H1 (cell line): Measurements from ENCODE around the gene ERICH6. TPM values are rescaled to one million over a fixed set of nuclear protein-coding genes. Genes with fewer than 3 reads are reported as not detected.

Experiments
- CTCF ChIA-PET: fragments of 300-600 bp; sonication (Branson Sonifier 250); formaldehyde crosslinking; loops from one replicate; lab custom pipeline; 2021; ENCODE audit not compliant: partially characterized antibody; lab: Charles Lee
- POLR2A ChIA-PET: fragments of 300-600 bp; sonication (Branson Sonifier 250); formaldehyde crosslinking; loops from one replicate; lab custom pipeline; 2021; ENCODE audit warnings: inconsistent platforms; ENCODE audit not compliant: partially characterized antibody; lab: Charles Lee
- DNase-seq, 2 experiments: peaks; one replicate each; pipeline versions ENCODE4 v3.0.0 to v3.0.0-alpha.2; 2010 to 2022; ENCODE audit warnings: low spot score in 2 of 2, low read depth in 1 of 2, mixed read lengths in 1 of 2
- FAIRE-seq: peaks from 2 replicates; lab custom pipeline; 2011; peaks lifted over from hg19 to GRCh38; lab: Jason Lieb, UNC
- H2AFZ ChIP-seq: 2 replicates; pipeline ENCODE4 v1.8.1; 2012; ENCODE audit warnings: low read length, inconsistent platforms
- H2AK5ac ChIP-seq: 2 replicates; pipeline ENCODE4 v1.6.1; 2013; ENCODE audit warnings: low read depth, low read length
- H2BK120ac ChIP-seq: replicated peaks from 2 replicates; pipeline ENCODE3; 2013; ENCODE audit warnings: low read depth, low read length, inconsistent platforms
- H2BK12ac ChIP-seq: 2 replicates; pipeline ENCODE4 v1.6.1; 2013; ENCODE audit warnings: low read depth, low read length
- H2BK15ac ChIP-seq: 2 replicates; pipeline ENCODE4 v1.6.1; 2013; ENCODE audit warnings: low read length
- H2BK20ac ChIP-seq: 2 replicates; pipeline ENCODE4 v1.6.1; 2013; ENCODE audit warnings: low read length
- H2BK5ac ChIP-seq: 2 replicates; pipeline ENCODE4 v1.6.1; 2013; ENCODE audit warnings: low read depth, low read length
- H3K14ac ChIP-seq: 2 replicates; pipeline ENCODE4 v1.6.1; 2013; ENCODE audit warnings: inconsistent platforms; ENCODE audit not compliant: insufficient read length
- H3K18ac ChIP-seq: 2 replicates; pipeline ENCODE4 v1.6.1; 2013; ENCODE audit warnings: low read length; ENCODE audit errors: extremely low read depth
- H3K23ac ChIP-seq: 2 replicates; pipeline ENCODE4 v1.6.1; 2013; ENCODE audit warnings: inconsistent platforms; ENCODE audit not compliant: insufficient read length
- H3K23me2 ChIP-seq: 2 replicates; pipeline ENCODE4 v1.6.1; 2013; ENCODE audit warnings: low read depth, low read length
- H3K27ac ChIP-seq: 2 replicates; pipeline ENCODE4 v1.6.1; 2011; ENCODE audit warnings: low read depth, low read length, inconsistent platforms
- H3K27me3 ChIP-seq, 4 experiments: replicated peaks in 1 of 4; 1 replicate in 1 of 4; 2 replicates in 3 of 4; pipeline versions ENCODE4 v1.6.1 to v1.8.1; 2011 to 2013; ENCODE audit warnings: low read length in 3 of 4, mild to moderate bottlenecking in 3 of 4, inconsistent platforms in 2 of 4, mixed read lengths in 2 of 4, moderate library complexity in 1 of 4; ENCODE audit not compliant: control insufficient read depth in 3 of 4, insufficient read depth in 3 of 4; ENCODE audit errors: extremely low read depth in 1 of 4
- H3K36me3 ChIP-seq, 4 experiments: 2 replicates each; pipeline versions ENCODE4 v1.6.1 to v1.8.1; 2011 to 2013; ENCODE audit warnings: mild to moderate bottlenecking in 4 of 4, low read length in 3 of 4, moderate library complexity in 2 of 4, control low read depth in 1 of 4, inconsistent platforms in 1 of 4; ENCODE audit not compliant: insufficient read depth in 4 of 4, control insufficient read depth in 2 of 4
- H3K4ac ChIP-seq: replicated peaks from 2 replicates; pipeline ENCODE3; 2013; ENCODE audit warnings: low read length, low read depth, mixed read lengths, inconsistent platforms; ENCODE audit not compliant: insufficient read length
- H3K4me1 ChIP-seq, 4 experiments: replicated peaks in 1 of 4; 1 replicate in 1 of 4; 2 replicates in 3 of 4; pipeline versions ENCODE4 v1.6.1 to v1.8.1; 2011 to 2013; ENCODE audit warnings: low read length in 3 of 4, inconsistent platforms in 2 of 4, mixed read lengths in 1 of 4; ENCODE audit not compliant: insufficient read depth in 4 of 4, control insufficient read depth in 3 of 4
- H3K4me2 ChIP-seq, 2 experiments: 2 replicates each; pipeline versions ENCODE4 v1.6.1 to v1.8.1; 2011 to 2013; ENCODE audit warnings: low read depth in 2 of 2, low read length in 2 of 2, control low read depth in 1 of 2, inconsistent platforms in 1 of 2, mild to moderate bottlenecking in 1 of 2; ENCODE audit not compliant: insufficient read depth in 1 of 2
- H3K4me3 ChIP-seq, 4 experiments: fragments of 200-600, 300-600 bp in 1 of 4; sonication (generic), shearing (Covaris generic), sonication (Bioruptor Twin) in 1 of 4; 2 replicates each; pipeline versions ENCODE4 v1.5.1 to v1.8.1; 2011 to 2016; ENCODE audit warnings: low read length in 4 of 4, low read depth in 3 of 4, control low read depth in 2 of 4, inconsistent platforms in 2 of 4, mild to moderate bottlenecking in 2 of 4, mixed read lengths in 1 of 4, moderate library complexity in 1 of 4; ENCODE audit not compliant: insufficient read depth in 2 of 4; ENCODE audit errors: extremely low read depth in 1 of 4
- H3K56ac ChIP-seq: replicated peaks from 2 replicates; pipeline ENCODE3; 2013; ENCODE audit warnings: low read depth, mild to moderate bottlenecking, mixed read lengths, low read length, inconsistent platforms; ENCODE audit not compliant: insufficient read length
- H3K79me1 ChIP-seq: 2 replicates; pipeline ENCODE4 v1.6.1; 2013; ENCODE audit warnings: low read depth, low read length, control low read depth
- H3K79me2 ChIP-seq, 2 experiments: 2 replicates each; pipeline versions ENCODE4 v1.6.1 to v1.8.1; 2012 to 2013; ENCODE audit warnings: low read length in 2 of 2, mild to moderate bottlenecking in 2 of 2, inconsistent platforms in 1 of 2; ENCODE audit not compliant: insufficient read depth in 2 of 2, control insufficient read depth in 1 of 2
- H3K9ac ChIP-seq, 4 experiments: replicated peaks in 1 of 4; 1 replicate in 1 of 4; 2 replicates in 3 of 4; pipeline versions ENCODE4 v1.6.1 to v1.8.1; 2011 to 2013; ENCODE audit warnings: low read depth in 3 of 4, low read length in 3 of 4, control low read depth in 2 of 4, mild to moderate bottlenecking in 2 of 4, moderate library complexity in 2 of 4, inconsistent platforms in 1 of 4; ENCODE audit errors: extremely low read depth in 1 of 4
- H3K9me3 ChIP-seq, 2 experiments: 2 replicates each; pipeline versions ENCODE4 v1.6.1 to v1.8.1; 2012 to 2013; ENCODE audit warnings: mild to moderate bottlenecking in 2 of 2, moderate library complexity in 2 of 2, control low read depth in 1 of 2, inconsistent platforms in 1 of 2, low read depth in 1 of 2, low read length in 1 of 2, mixed read lengths in 1 of 2; ENCODE audit not compliant: insufficient read depth in 2 of 2
- H4K20me1 ChIP-seq, 2 experiments: replicated peaks in 1 of 2; 2 replicates each; pipeline versions ENCODE3 to v1.8.1; 2011 to 2013; ENCODE audit warnings: inconsistent platforms in 2 of 2, low read length in 2 of 2, mild to moderate bottlenecking in 1 of 2; ENCODE audit not compliant: insufficient read depth in 2 of 2, control insufficient read depth in 1 of 2
- H4K5ac ChIP-seq: 2 replicates; pipeline ENCODE4 v1.6.1; 2013; ENCODE audit warnings: low read length, low read depth, mixed read lengths, inconsistent platforms; ENCODE audit not compliant: insufficient read length
- H4K8ac ChIP-seq: 2 replicates; pipeline ENCODE4 v1.8.0; 2013; ENCODE audit warnings: mild to moderate bottlenecking, moderate library complexity, low read length, inconsistent platforms; ENCODE audit not compliant: insufficient read depth; ENCODE audit errors: extremely low read depth
- H4K91ac ChIP-seq: replicated peaks from 2 replicates; pipeline ENCODE3; 2013; ENCODE audit warnings: low read length, mixed read lengths, inconsistent platforms; ENCODE audit not compliant: insufficient read length
- ASH2L ChIP-seq: fragments of 200-600, 300-600 bp; sonication (generic); IDR thresholded peaks from one replicate; pipeline ENCODE4 v1.7.1; 2017; ENCODE audit warnings: low read length
- CEBPB ChIP-seq: IDR thresholded peaks from 2 replicates; pipeline ENCODE4 v1.6.1; 2012; ENCODE audit warnings: low read depth, low read length
- EP300 ChIP-seq, 2 experiments: IDR thresholded peaks; 1 replicate in 1 of 2; 2 replicates in 1 of 2; pipeline ENCODE4 v1.6.1; 2011 to 2012; ENCODE audit warnings: low read depth in 2 of 2, low read length in 2 of 2, mild to moderate bottlenecking in 2 of 2, borderline replicate concordance in 1 of 2, inconsistent platforms in 1 of 2, moderate library complexity in 1 of 2
- JUND ChIP-seq: IDR thresholded peaks from 2 replicates; pipeline ENCODE4 v1.6.1; 2011; ENCODE audit warnings: mild to moderate bottlenecking, improper control_type of control experiment, low read length
- MAFK ChIP-seq: IDR thresholded peaks from 2 replicates; pipeline ENCODE4 v1.6.1; 2012; ENCODE audit warnings: low read depth, mild to moderate bottlenecking, improper control_type of control experiment, low read length
- WGBS, 2 experiments: shearing (Covaris generic) in 1 of 2; methylation state at CpG; one replicate each; pipeline versions ENCODE4 v1.1.6 to v1.1.7; 2013 to 2015; ENCODE audit warnings: low lambda C conversion rate in 2 of 2, mixed read lengths in 2 of 2, inconsistent platforms in 1 of 2, low coverage in 1 of 2, missing lambda C conversion rate in 1 of 2; ENCODE audit not compliant: insufficient replicate concordance in 2 of 2, insufficient coverage in 1 of 2, insufficient read length in 1 of 2; ENCODE audit errors: extremely low coverage in 1 of 2, missing lambda C conversion rate in 1 of 2; 5-methylcytosine and 5-hydroxymethylcytosine counted together
- polyA plus RNA-seq, 7 experiments: library from polyadenylated mRNA; depleted of rRNA in 3 of 7; stranded (reverse) in 5 of 7; unstranded in 2 of 7; fragments of >200 nt in 5 of 7; fragments of 200-250 nt in 2 of 7; gene quantifications; 1 replicate in 5 of 7; 2 replicates in 1 of 7; 4 replicates in 1 of 7; pipeline versions ENCODE4 v1.2.1 to v1.2.3, GENCODE V29; 2011 to 2013; ENCODE audit warnings: missing spikeins in 2 of 7, mixed read lengths in 2 of 7
- total RNA-seq: library from RNA; stranded (reverse); fragmentation: NEBNext Ultra II Directional; extraction: Animal tissue kit (Norgen Biotek cat#: 25700); gene quantifications from 2 replicates; pipeline ENCODE4 v1.2.1, GENCODE V29; 2021
- TF ChIP-seq, protein P1 (sequence below): IDR thresholded peaks from 2 replicates; pipeline ENCODE4 v1.6.1; 2012; ENCODE audit warnings: inconsistent platforms

The ERICH6 gene
- total and polyA plus RNA-seq, 2 of the 8 experiments (the other 6 are each of a cell fraction or from before 2014, with no cell fraction given), result not detected

GRCh38 chr3:150627557-150627956, 76.2 kb downstream of the ERICH6 start:
- no peak overlapping the region for H3K4me2 ChIP-seq
- WGBS, 2 experiments, result 86% methylated on average over 2 of the region's 2 CpGs; no CpG with 5 or more reads in 1 of the 2 experiments
- no peaks in the 10 kb centered on the region for H3K27me3 ChIP-seq
- H3K4ac ChIP-seq, result no peak overlapping the region
- no peak for FAIRE-seq
- peaks cover 0 to 56% (median 17%) of the 10 kb centered on the region in 4 experiments; a peak in 6 of 8 replicates for H3K36me3 ChIP-seq
- H2BK20ac ChIP-seq, result no peak overlapping the region
- no peaks in the 10 kb centered on the region for H3K4me1 ChIP-seq
- H2BK15ac ChIP-seq, result no peak overlapping the region
- no peak overlapping the region for H3K23ac ChIP-seq
- H3K79me1 ChIP-seq, result no peaks in the 10 kb centered on the region
- no peak overlapping the region for H4K8ac ChIP-seq
- H4K91ac ChIP-seq, result no peak overlapping the region
- no peaks in the 10 kb centered on the region for H4K20me1 ChIP-seq
- H2BK12ac ChIP-seq, result no peak overlapping the region
- H2BK5ac ChIP-seq, result no peak overlapping the region
- H3K79me2 ChIP-seq, result peaks cover 0 to 7% of the 10 kb centered on the region in 2 experiments; a peak in 1 of 4 replicates
- no peak overlapping the region for H3K9ac ChIP-seq
- no peak for DNase-seq
- no peaks in the 10 kb centered on the region for H3K23me2 ChIP-seq
- H2AK5ac ChIP-seq, result no peak overlapping the region
- no peak overlapping the region for H3K4me3 ChIP-seq
- ChIA-PET CTCF (no interaction called here), POLR2A (no interaction called here)
- no peak for TF ChIP-seq CEBPB
- TF ChIP-seq, protein P1, sequence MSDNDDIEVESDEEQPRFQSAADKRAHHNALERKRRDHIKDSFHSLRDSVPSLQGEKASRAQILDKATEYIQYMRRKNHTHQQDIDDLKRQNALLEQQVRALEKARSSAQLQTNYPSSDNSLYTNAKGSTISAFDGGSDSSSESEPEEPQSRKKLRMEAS, result no peak
- TF ChIP-seq JUND, result no peak
- no peak for TF ChIP-seq ASH2L
- TF ChIP-seq MAFK, result no peak
- no peak for TF ChIP-seq EP300 (IDR thresholded peaks at IDR 0.05; ENCODE audit: borderline replicate concordance in 1 of 2, low read depth in 2 of 2, low read length in 2 of 2)
- H4K5ac ChIP-seq, result no peak overlapping the region
- H3K14ac ChIP-seq, result no peak overlapping the region
- no peaks in the 10 kb centered on the region for H3K9me3 ChIP-seq
- no peak overlapping the region for H3K18ac ChIP-seq
- H3K27ac ChIP-seq, result no peak overlapping the region
- no peak overlapping the region for H2AFZ ChIP-seq
- H2BK120ac ChIP-seq, result no peak overlapping the region
- H3K56ac ChIP-seq, result no peak overlapping the region
